Measurements from ENCODE around the gene PDRG1.

Gene PDRG1

DNA sequence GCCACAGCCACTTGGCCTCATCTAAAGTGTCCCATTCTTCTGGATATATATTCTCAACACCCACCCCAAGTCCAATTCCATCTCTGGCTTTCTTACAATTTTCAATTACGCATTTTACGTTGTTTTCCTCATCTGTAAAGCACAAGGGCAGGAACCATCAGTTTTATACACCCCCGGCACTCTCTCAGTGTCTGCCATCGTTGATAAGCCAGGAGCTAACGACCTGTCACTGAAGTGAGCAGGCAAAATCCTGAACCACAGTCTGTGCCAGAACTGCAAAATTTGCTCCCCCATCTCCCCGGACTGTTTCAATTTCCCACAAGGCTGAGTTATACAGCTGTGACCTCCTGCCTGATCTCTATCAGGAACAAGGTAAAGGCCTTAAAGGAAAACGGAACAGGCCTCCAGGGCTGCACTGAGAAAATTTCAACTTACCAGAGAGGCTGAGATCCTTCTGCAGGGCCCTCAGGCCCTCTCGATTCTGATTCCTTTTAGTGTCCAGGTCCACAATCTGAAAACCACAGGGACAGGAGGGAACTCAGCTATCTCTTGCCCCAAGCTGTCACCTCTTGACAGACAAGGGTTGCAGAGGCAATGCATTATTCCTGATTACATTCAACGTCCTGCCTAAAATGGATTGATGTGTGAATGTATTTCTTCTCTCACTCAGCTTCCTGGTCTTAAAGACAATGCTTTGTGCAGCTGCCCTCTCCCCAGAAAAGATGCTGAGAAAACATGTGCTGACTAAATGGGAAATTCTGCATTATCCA, 1.8 kb downstream of the PDRG1 start:
- TF ChIP-seq TEAD4 (IDR thresholded peaks at IDR 0.05) (no peak), EP300 (IDR thresholded peaks at IDR 0.05; ENCODE audit: borderline replicate concordance) (no peak), ZBTB7A (IDR thresholded peaks at IDR 0.05; ENCODE audit: low read depth) (no peak), TCF12 (IDR thresholded peaks at IDR 0.05; ENCODE audit: low read depth) (no peak), NFIC (IDR thresholded peaks at IDR 0.05) (no peak), TAF1 (IDR thresholded peaks at IDR 0.05; ENCODE audit: low read depth) (no peak), EGR1 (IDR thresholded peaks at IDR 0.05) (no peak), RAD21 (IDR thresholded peaks at IDR 0.05; ENCODE audit: low read depth) (no peak), FOXM1 (IDR thresholded peaks at IDR 0.05; ENCODE audit: borderline replicate concordance, low read depth) (no peak), CREB1 (IDR thresholded peaks at IDR 0.05; ENCODE audit: low read depth) (no peak), CEBPB (IDR thresholded peaks at IDR 0.05) (no peak), YY1 (IDR thresholded peaks at IDR 0.05; ENCODE audit: low read depth) (no peak)
- TF ChIP-seq, protein P1, sequence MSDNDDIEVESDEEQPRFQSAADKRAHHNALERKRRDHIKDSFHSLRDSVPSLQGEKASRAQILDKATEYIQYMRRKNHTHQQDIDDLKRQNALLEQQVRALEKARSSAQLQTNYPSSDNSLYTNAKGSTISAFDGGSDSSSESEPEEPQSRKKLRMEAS (IDR thresholded peaks at IDR 0.05): no peak
- TF ChIP-seq, protein P2, sequence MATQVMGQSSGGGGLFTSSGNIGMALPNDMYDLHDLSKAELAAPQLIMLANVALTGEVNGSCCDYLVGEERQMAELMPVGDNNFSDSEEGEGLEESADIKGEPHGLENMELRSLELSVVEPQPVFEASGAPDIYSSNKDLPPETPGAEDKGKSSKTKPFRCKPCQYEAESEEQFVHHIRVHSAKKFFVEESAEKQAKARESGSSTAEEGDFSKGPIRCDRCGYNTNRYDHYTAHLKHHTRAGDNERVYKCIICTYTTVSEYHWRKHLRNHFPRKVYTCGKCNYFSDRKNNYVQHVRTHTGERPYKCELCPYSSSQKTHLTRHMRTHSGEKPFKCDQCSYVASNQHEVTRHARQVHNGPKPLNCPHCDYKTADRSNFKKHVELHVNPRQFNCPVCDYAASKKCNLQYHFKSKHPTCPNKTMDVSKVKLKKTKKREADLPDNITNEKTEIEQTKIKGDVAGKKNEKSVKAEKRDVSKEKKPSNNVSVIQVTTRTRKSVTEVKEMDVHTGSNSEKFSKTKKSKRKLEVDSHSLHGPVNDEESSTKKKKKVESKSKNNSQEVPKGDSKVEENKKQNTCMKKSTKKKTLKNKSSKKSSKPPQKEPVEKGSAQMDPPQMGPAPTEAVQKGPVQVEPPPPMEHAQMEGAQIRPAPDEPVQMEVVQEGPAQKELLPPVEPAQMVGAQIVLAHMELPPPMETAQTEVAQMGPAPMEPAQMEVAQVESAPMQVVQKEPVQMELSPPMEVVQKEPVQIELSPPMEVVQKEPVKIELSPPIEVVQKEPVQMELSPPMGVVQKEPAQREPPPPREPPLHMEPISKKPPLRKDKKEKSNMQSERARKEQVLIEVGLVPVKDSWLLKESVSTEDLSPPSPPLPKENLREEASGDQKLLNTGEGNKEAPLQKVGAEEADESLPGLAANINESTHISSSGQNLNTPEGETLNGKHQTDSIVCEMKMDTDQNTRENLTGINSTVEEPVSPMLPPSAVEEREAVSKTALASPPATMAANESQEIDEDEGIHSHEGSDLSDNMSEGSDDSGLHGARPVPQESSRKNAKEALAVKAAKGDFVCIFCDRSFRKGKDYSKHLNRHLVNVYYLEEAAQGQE (IDR thresholded peaks at IDR 0.05; ENCODE audit: low read depth): no peak
- TF ChIP-seq, protein P3, sequence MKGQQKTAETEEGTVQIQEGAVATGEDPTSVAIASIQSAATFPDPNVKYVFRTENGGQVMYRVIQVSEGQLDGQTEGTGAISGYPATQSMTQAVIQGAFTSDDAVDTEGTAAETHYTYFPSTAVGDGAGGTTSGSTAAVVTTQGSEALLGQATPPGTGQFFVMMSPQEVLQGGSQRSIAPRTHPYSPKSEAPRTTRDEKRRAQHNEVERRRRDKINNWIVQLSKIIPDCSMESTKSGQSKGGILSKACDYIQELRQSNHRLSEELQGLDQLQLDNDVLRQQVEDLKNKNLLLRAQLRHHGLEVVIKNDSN (IDR thresholded peaks at IDR 0.05): no peak

DNA sequence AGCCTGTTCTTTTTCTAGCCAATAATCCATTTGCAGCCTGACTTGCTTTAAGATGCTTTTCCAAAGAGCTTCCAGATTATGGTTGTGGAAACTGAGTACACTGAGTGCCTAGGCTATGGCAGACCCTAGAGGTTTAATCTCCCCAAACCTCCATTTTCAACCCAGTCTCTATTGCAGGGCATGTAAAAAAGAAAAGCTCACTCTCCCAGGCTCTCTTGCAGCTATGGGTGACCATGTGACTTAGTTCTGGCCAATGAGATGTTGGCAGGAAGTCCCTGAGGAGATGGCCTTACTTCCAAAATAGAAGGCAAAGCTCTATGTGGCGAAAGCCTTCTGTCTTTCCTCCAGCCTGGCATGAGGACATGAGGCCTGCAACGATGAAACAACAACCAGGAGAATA, 3.8 kb downstream of the PDRG1 start:
- TF ChIP-seq EP300 (IDR thresholded peaks at IDR 0.05; ENCODE audit: borderline replicate concordance): no peak
- TF ChIP-seq, protein P3 (IDR thresholded peaks at IDR 0.05): peak; percentile 55

DNA sequence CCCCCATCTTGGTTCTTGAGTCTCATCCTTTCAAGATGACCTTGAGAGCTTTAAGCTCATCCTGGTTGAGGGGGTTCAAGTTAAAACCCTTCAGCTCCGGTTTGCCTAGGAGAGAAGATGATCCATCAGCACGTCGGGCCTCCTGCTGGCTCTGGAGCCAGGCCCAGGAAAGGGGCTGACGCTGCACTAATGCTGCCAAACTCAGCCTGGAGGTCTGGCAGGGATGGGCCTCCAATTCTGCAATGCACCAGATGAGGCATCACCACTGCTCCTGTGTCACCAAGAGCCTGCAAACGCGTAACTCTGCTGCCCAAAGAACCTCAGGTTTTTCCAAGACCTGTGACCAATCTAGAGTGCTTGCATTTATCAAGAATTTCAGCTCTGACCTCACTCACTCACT, 6.1 kb downstream of the PDRG1 start:
- TF ChIP-seq EGR1 (IDR thresholded peaks at IDR 0.05) (no peak), CEBPB (IDR thresholded peaks at IDR 0.05) (no peak), TEAD4 (IDR thresholded peaks at IDR 0.05) (no peak), YY1 (IDR thresholded peaks at IDR 0.05; ENCODE audit: low read depth) (no peak), ZBTB7A (IDR thresholded peaks at IDR 0.05; ENCODE audit: low read depth) (no peak)
- TF ChIP-seq, protein P2 (IDR thresholded peaks at IDR 0.05; ENCODE audit: low read depth): no peak
- TF ChIP-seq, protein P3 (IDR thresholded peaks at IDR 0.05): no peak

DNA sequence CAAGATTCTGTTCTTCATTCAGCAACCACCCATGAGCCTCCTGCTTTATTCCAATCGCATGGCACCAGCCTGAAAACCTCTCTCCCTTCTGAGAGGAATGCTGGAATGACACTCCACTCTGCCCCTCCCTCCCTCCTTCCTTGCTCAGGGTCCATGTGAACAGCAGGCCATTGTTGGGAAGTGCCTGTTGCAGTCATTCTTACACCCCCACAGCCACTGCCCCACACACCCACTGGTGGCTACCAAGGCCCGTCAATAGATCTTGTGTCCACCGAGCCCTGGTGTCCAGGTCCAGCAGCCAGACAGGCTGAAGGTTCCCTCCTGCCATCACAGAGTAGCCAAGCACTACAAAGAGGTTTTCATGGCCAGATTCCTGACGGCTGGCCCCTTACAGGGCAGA, 6.5 kb downstream of the PDRG1 start:
- TF ChIP-seq TAF1 (IDR thresholded peaks at IDR 0.05; ENCODE audit: low read depth) (no peak), TEAD4 (IDR thresholded peaks at IDR 0.05) (no peak), EP300 (IDR thresholded peaks at IDR 0.05; ENCODE audit: borderline replicate concordance) (no peak), FOXM1 (IDR thresholded peaks at IDR 0.05; ENCODE audit: borderline replicate concordance, low read depth) (no peak), ZBTB7A (IDR thresholded peaks at IDR 0.05; ENCODE audit: low read depth) (no peak), EGR1 (IDR thresholded peaks at IDR 0.05) (no peak)

DNA sequence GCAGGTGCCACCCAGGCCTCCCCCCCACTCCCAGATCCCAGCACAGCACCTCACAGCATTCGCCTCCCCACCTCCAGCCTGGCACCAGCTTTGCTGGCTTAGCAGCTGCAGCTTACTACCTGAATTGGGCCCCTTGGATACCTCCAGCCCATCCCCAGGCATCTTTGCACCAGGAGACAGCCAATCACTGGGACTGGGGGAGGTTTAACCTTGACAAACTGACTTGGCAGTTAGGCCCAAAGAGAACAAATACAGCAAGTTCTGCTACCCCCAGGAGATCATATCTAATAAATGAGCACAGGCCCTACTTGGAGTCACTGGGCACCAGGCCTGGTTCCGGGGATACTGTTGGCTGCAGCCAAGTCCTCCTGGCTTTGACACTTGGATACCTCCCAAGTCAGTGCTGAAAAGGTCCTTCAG, 8.8 kb downstream of the PDRG1 start:
- TF ChIP-seq TCF12 (IDR thresholded peaks at IDR 0.05; ENCODE audit: low read depth) (no peak), NFIC (IDR thresholded peaks at IDR 0.05) (no peak), EGR1 (IDR thresholded peaks at IDR 0.05) (no peak), YY1 (IDR thresholded peaks at IDR 0.05; ENCODE audit: low read depth) (no peak), ZBTB7A (IDR thresholded peaks at IDR 0.05; ENCODE audit: low read depth) (no peak), EP300 (IDR thresholded peaks at IDR 0.05; ENCODE audit: borderline replicate concordance) (no peak), TEAD4 (IDR thresholded peaks at IDR 0.05) (no peak), CREB1 (IDR thresholded peaks at IDR 0.05; ENCODE audit: low read depth) (no peak)
- TF ChIP-seq, protein P2 (IDR thresholded peaks at IDR 0.05; ENCODE audit: low read depth): no peak
- TF ChIP-seq, protein P3 (IDR thresholded peaks at IDR 0.05): no peak
- TF ChIP-seq, protein P1 (IDR thresholded peaks at IDR 0.05): no peak
